HCT116 (cell line): ENCODE data around the gene TWSG1. TPM values are rescaled to one million over a fixed set of nuclear protein-coding genes. Genes with fewer than 3 reads are reported as not detected.

ENCODE experiments used
- ATAC-seq: fragments of 200-7000 bp; cut with Tn5 transposase; 2 replicates; pipeline ENCODE4 v1.9.1; 2020; ENCODE audit warnings: mild to moderate bottlenecking, moderate library complexity
- BruUV-seq: library from RNA; stranded (reverse); fragments of 400-500 nt; replicated peaks from 2 replicates; lab custom pipeline; 2021; lab: Mats Ljungman, UMichigan
- CTCF ChIA-PET: fragments of 300-600 bp; sonication (Branson Sonifier 250); formaldehyde crosslinking; loops from one replicate; lab custom pipeline; 2021; ENCODE audit warnings: antibody characterized with exemption; lab: Charles Lee
- POLR2A ChIA-PET: fragments of 300-600, 350-600 bp; sonication (Branson Sonifier 250); formaldehyde crosslinking; loops from one replicate; lab custom pipeline; 2021; ENCODE audit warnings: antibody characterized with exemption; lab: Charles Lee
- RAD21 ChIA-PET, 2 experiments: fragments of 300-600 bp; sonication (Branson Sonifier 250); formaldehyde crosslinking; loops; one replicate each; lab custom pipeline; 2023; ENCODE audit warnings: low total read pairs in 2 of 2; ENCODE audit not compliant: uncharacterized antibody in 2 of 2, unreplicated experiment in 2 of 2, low non-redundant PET in 1 of 2; lab: Charles Lee
- DNase-seq: peaks from one replicate; pipeline ENCODE4 v3.0.0-alpha.2; 2010; ENCODE audit warnings: low read depth, low spot score
- H2AFZ ChIP-seq: fragments of 200-600 bp; shearing (Covaris generic), sonication (generic); 2 replicates; pipeline ENCODE4 v1.6.1; 2017; ENCODE audit warnings: low read depth, mixed run types, mixed read lengths, antibody characterized with exemption, low read length; ENCODE audit not compliant: poor library complexity, severe bottlenecking
- H3K27ac ChIP-seq: 2 replicates; pipeline ENCODE4 v1.5.1; 2012; ENCODE audit warnings: low read depth, low read length
- H3K27me3 ChIP-seq: fragments of 200-600 bp; sonication (generic); 2 replicates; pipeline ENCODE4 v1.6.1; 2016; ENCODE audit warnings: mixed run types, low read length, mixed read lengths; ENCODE audit not compliant: insufficient read depth
- H3K36me3 ChIP-seq, 2 experiments: fragments of 200-500 bp in 1 of 2; fragments of 200-600 bp in 1 of 2; sonication (Bioruptor generic) in 1 of 2; sonication (generic) in 1 of 2; 2 replicates each; pipeline versions ENCODE4 v1.5.1 to v1.6.1; 2014 to 2016; ENCODE audit warnings: low read length in 2 of 2, inconsistent platforms in 1 of 2, mixed read lengths in 1 of 2, mixed run types in 1 of 2; ENCODE audit not compliant: insufficient read depth in 2 of 2, control insufficient read depth in 1 of 2
- H3K4me1 ChIP-seq, 2 experiments: fragments of 200-600 bp in 1 of 2; sonication (generic) in 1 of 2; 2 replicates each; pipeline versions ENCODE4 v1.5.1 to v1.6.1; 2012 to 2017; ENCODE audit warnings: low read length in 2 of 2, inconsistent platforms in 1 of 2, mild to moderate bottlenecking in 1 of 2, mixed read lengths in 1 of 2, mixed run types in 1 of 2, moderate library complexity in 1 of 2; ENCODE audit not compliant: insufficient read depth in 2 of 2, control insufficient read depth in 1 of 2
- H3K4me2 ChIP-seq: fragments of 200-600 bp; sonication (generic); 2 replicates; pipeline ENCODE4 v1.6.1; 2017; ENCODE audit warnings: mixed run types, low read length, mixed read lengths
- H3K4me3 ChIP-seq, 2 experiments: fragments of 200-600 bp in 1 of 2; sonication (generic) in 1 of 2; replicated peaks in 1 of 2; 2 replicates each; pipeline ENCODE4 v1.5.1; 2011 to 2016; ENCODE audit warnings: low read length in 2 of 2, control low read depth in 1 of 2, low read depth in 1 of 2, mild to moderate bottlenecking in 1 of 2, mixed read lengths in 1 of 2, mixed run types in 1 of 2
- H3K79me2 ChIP-seq: fragments of 200-600 bp; sonication (generic); 2 replicates; pipeline ENCODE4 v1.6.1; 2017; ENCODE audit warnings: mild to moderate bottlenecking, mixed run types, low read length, moderate library complexity, mixed read lengths; ENCODE audit not compliant: insufficient read depth
- H3K9ac ChIP-seq: fragments of 200-600 bp; sonication (generic); 2 replicates; pipeline ENCODE4 v1.6.1; 2016; ENCODE audit warnings: low read length, mixed read lengths
- H3K9me2 ChIP-seq: fragments of 200-600 bp; sonication (generic), shearing (Covaris generic); 2 replicates; pipeline ENCODE4 v1.6.1; 2017; ENCODE audit warnings: mixed run types, mild to moderate bottlenecking, moderate library complexity; ENCODE audit not compliant: insufficient read depth
- H3K9me3 ChIP-seq, 2 experiments: fragments of 200-500 bp in 1 of 2; fragments of 200-600 bp in 1 of 2; sonication (Bioruptor generic) in 1 of 2; sonication (generic) in 1 of 2; 2 replicates each; pipeline ENCODE4 v1.6.1; 2014 to 2017; ENCODE audit warnings: low read length in 2 of 2, mixed read lengths in 2 of 2, inconsistent platforms in 1 of 2, low read depth in 1 of 2, mild to moderate bottlenecking in 1 of 2, mixed run types in 1 of 2, moderate library complexity in 1 of 2; ENCODE audit not compliant: control insufficient read depth in 1 of 2, insufficient read depth in 1 of 2
- H4K20me1 ChIP-seq: fragments of 200-600 bp; sonication (generic), shearing (Covaris generic); 2 replicates; pipeline ENCODE4 v1.6.1; 2017; ENCODE audit warnings: mixed run types, mild to moderate bottlenecking, moderate library complexity; ENCODE audit not compliant: insufficient read depth
- CBX3 ChIP-seq: IDR thresholded peaks from 2 replicates; pipeline ENCODE4 v1.6.1; 2012; ENCODE audit warnings: low read depth
- CEBPB ChIP-seq: IDR thresholded peaks from 2 replicates; pipeline ENCODE4 v1.6.1; 2012; ENCODE audit warnings: low read depth
- EGR1 ChIP-seq: IDR thresholded peaks from 2 replicates; pipeline ENCODE4 v1.6.1; 2012; ENCODE audit warnings: low read depth
- ELF1 ChIP-seq: IDR thresholded peaks from 2 replicates; pipeline ENCODE4 v1.6.1; 2012; ENCODE audit warnings: low read depth, borderline replicate concordance
- EZH2 ChIP-seq: fragments of 200-600 bp; sonication (generic); IDR thresholded peaks from 2 replicates; pipeline ENCODE4 v1.6.1; 2017; ENCODE audit warnings: antibody characterized with exemption, mixed run types
- EZH2phosphoT487 ChIP-seq: fragments of 200-600 bp; IDR thresholded peaks from 2 replicates; pipeline ENCODE4 v1.6.1; 2018; ENCODE audit warnings: antibody characterized with exemption, borderline replicate concordance
- FOSL1 ChIP-seq: IDR thresholded peaks from 2 replicates; pipeline ENCODE4 v1.6.1; 2012; ENCODE audit warnings: low read depth
- JUND ChIP-seq: IDR thresholded peaks from 2 replicates; pipeline ENCODE4 v1.6.1; 2012
- POLR2A ChIP-seq: IDR thresholded peaks from 2 replicates; pipeline ENCODE4 v1.7.0; 2011; ENCODE audit warnings: borderline replicate concordance; ENCODE audit not compliant: insufficient read depth, insufficient read length; ENCODE audit errors: extremely low read depth
- POLR2AphosphoS5 ChIP-seq: IDR thresholded peaks from 2 replicates; pipeline ENCODE4 v1.6.1; 2011; ENCODE audit warnings: mild to moderate bottlenecking, low read depth, low read length, moderate library complexity
- RAD21 ChIP-seq: IDR thresholded peaks from 2 replicates; pipeline ENCODE4 v1.6.1; 2012; ENCODE audit warnings: low read depth, mild to moderate bottlenecking
- SP1 ChIP-seq: IDR thresholded peaks from 2 replicates; pipeline ENCODE4 v1.6.1; 2012; ENCODE audit warnings: low read depth
- SRF ChIP-seq: IDR thresholded peaks from 2 replicates; pipeline ENCODE4 v1.6.1; 2012; ENCODE audit warnings: low read depth
- TCF7L2 ChIP-seq: IDR thresholded peaks from 2 replicates; pipeline ENCODE4 v1.7.0; 2011; ENCODE audit warnings: borderline replicate concordance, inconsistent platforms; ENCODE audit not compliant: insufficient read depth, insufficient read length; ENCODE audit errors: extremely low read depth
- YY1 ChIP-seq: IDR thresholded peaks from 2 replicates; pipeline ENCODE4 v1.6.1; 2011; ENCODE audit warnings: low read length, low read depth, moderate library complexity, mild to moderate bottlenecking; ENCODE audit not compliant: insufficient replicate concordance; ENCODE audit errors: extremely low read depth
- ZBTB33 ChIP-seq: IDR thresholded peaks from 2 replicates; pipeline ENCODE4 v1.6.1; 2011; ENCODE audit warnings: mild to moderate bottlenecking, low read length, moderate library complexity; ENCODE audit not compliant: insufficient replicate concordance; ENCODE audit errors: extremely low read depth
- ZFX ChIP-seq: fragments of 450-650 bp; IDR thresholded peaks from 2 replicates; pipeline ENCODE4 v1.6.1; 2017
- ZNF274 ChIP-seq: fragments of 200-500 bp; sonication (Bioruptor generic); IDR thresholded peaks from 2 replicates; pipeline ENCODE4 v1.6.1; 2014; ENCODE audit warnings: mild to moderate bottlenecking, low read depth, low read length, inconsistent platforms
- intact Hi-C: fragments of 100-400 bp; cut with micrococcal nuclease; formaldehyde crosslinking; loops from 2 replicates; pipeline ENCODE4 v1.10.0; 2022
- total RNA-seq: library from RNA; stranded (reverse); gene quantifications from one replicate; pipeline ENCODE4 v1.2.1, GENCODE V29; 2021; ENCODE audit not compliant: unreplicated experiment
- TF ChIP-seq, protein P1 (sequence below): IDR thresholded peaks from 2 replicates; pipeline ENCODE4 v1.6.1; 2012
- TF ChIP-seq, protein P2 (sequence below), 3 experiments: fragments of 200-600 bp in 1 of 3; sonication (generic) in 1 of 3; IDR thresholded peaks in 2 of 3; conservative IDR thresholded peaks in 1 of 3; 2 replicates each; pipeline ENCODE4 v1.5.1; 2012 to 2017; ENCODE audit warnings: low read depth in 2 of 3, low read length in 2 of 3, antibody characterized with exemption in 1 of 3, borderline replicate concordance in 1 of 3, control low read depth in 1 of 3, mild to moderate bottlenecking in 1 of 3, mixed read lengths in 1 of 3, mixed run types in 1 of 3, moderate library complexity in 1 of 3; ENCODE audit not compliant: insufficient read depth in 1 of 3

Gene TWSG1
- total RNA-seq, 1 experiment from 2014 or later: 35.7 TPM

DNA sequence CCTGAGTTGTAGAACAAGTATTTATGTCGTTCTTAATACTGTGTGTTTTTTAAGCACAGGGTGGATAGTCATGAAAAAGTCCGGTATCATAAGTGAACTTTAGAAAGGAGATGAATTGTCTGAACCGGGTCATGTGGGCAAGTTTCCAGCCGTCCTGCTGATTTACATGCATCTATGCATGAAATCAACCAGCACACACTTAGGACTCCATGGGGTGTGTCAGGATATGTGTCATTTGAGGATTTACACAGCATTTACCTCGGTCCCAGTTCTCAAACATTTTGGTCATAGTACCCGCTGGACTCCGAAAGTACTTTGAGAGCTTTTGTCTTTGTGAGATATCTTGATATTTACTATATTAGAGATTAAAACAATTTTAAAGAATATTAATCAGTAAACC is 47.5 kb upstream of the TWSG1 start:
- POLR2A ChIA-PET: no interaction called here
- intact Hi-C loops: no loop called here
- no peak for DNase-seq

More for the DNA sequence above, 47.5 kb upstream of the TWSG1 start:
- no peak overlapping the region for H3K27ac ChIP-seq
- no peak overlapping the region for H3K4me2 ChIP-seq
- H3K27me3 ChIP-seq: no peaks in the 10 kb centered on the region
- H3K4me1 ChIP-seq: no peaks in the 10 kb centered on the region
- ChIA-PET RAD21 (no interaction called here), CTCF (no interaction called here)
- no peaks in the 10 kb centered on the region for H3K9me3 ChIP-seq
- no peak overlapping the region for H3K9ac ChIP-seq
- H3K79me2 ChIP-seq: no peaks in the 10 kb centered on the region
- no TSS peak for BruUV-seq
- H3K36me3 ChIP-seq: no peaks in the 10 kb centered on the region
- no peak overlapping the region for H3K4me3 ChIP-seq
- no peak overlapping the region for H2AFZ ChIP-seq
- ATAC-seq: no peak
- no peak for TF ChIP-seq SRF
- TF ChIP-seq ZBTB33: no peak
- TF ChIP-seq POLR2AphosphoS5: no peak
- TF ChIP-seq EZH2phosphoT487: no peak
- no peak for TF ChIP-seq JUND
- no peak for TF ChIP-seq CBX3
- TF ChIP-seq YY1: no peak
- TF ChIP-seq SP1: no peak
- TF ChIP-seq POLR2A: no peak
- TF ChIP-seq, protein P1, sequence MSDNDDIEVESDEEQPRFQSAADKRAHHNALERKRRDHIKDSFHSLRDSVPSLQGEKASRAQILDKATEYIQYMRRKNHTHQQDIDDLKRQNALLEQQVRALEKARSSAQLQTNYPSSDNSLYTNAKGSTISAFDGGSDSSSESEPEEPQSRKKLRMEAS: no peak
- TF ChIP-seq, protein P2, sequence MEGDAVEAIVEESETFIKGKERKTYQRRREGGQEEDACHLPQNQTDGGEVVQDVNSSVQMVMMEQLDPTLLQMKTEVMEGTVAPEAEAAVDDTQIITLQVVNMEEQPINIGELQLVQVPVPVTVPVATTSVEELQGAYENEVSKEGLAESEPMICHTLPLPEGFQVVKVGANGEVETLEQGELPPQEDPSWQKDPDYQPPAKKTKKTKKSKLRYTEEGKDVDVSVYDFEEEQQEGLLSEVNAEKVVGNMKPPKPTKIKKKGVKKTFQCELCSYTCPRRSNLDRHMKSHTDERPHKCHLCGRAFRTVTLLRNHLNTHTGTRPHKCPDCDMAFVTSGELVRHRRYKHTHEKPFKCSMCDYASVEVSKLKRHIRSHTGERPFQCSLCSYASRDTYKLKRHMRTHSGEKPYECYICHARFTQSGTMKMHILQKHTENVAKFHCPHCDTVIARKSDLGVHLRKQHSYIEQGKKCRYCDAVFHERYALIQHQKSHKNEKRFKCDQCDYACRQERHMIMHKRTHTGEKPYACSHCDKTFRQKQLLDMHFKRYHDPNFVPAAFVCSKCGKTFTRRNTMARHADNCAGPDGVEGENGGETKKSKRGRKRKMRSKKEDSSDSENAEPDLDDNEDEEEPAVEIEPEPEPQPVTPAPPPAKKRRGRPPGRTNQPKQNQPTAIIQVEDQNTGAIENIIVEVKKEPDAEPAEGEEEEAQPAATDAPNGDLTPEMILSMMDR (IDR thresholded peaks at IDR 0.05 in 2 of 3, conservative IDR thresholded peaks at IDR 0.05 in 1 of 3; ENCODE audit: borderline replicate concordance in 1 of 3, insufficient read depth in 1 of 3, low read depth in 2 of 3, low read length in 2 of 3): no peak
- TF ChIP-seq ZFX: no peak
- no peak for TF ChIP-seq ZNF274
- no peak for TF ChIP-seq FOSL1
- no peak for TF ChIP-seq EZH2
- TF ChIP-seq TCF7L2: no peak
- TF ChIP-seq RAD21: no peak
- no peak for TF ChIP-seq EGR1
- no peak for TF ChIP-seq CEBPB
- TF ChIP-seq ELF1: no peak
- H3K9me2 ChIP-seq: no peaks in the 10 kb centered on the region
- H4K20me1 ChIP-seq: no peaks in the 10 kb centered on the region
